Uterus (tissue), 4 donors: Measurements from ENCODE around the gene PLB1. TPM values are rescaled to one million over a fixed set of nuclear protein-coding genes. Genes with fewer than 3 reads are reported as not detected.

Experiments
- DNase-seq, 2 donors: peaks; one replicate each; pipeline ENCODE4 v3.0.0-alpha.2; 2019 to 2020
- H3K27ac ChIP-seq, 2 donors: fragments of 200-600 bp; sonication (generic); 1 replicate in 1 of 2; 2 replicates in 1 of 2; pipeline ENCODE4 v1.5.1; 2016 to 2018
- H3K27me3 ChIP-seq, 2 donors: fragments of 200-600 bp; sonication (generic); one replicate each; pipeline ENCODE4 v1.5.1; 2018 to 2019; ENCODE audit warnings: control low read depth in 1 of 2
- H3K36me3 ChIP-seq, 2 donors: fragments of 200-600 bp; sonication (generic); one replicate each; pipeline ENCODE4 v1.5.1; 2019; ENCODE audit warnings: control low read depth in 1 of 2
- H3K4me1 ChIP-seq, 2 donors: fragments of 200-600 bp; sonication (generic); one replicate each; pipeline ENCODE4 v1.5.1; 2018 to 2019; ENCODE audit warnings: control low read depth in 1 of 2
- H3K4me3 ChIP-seq, 2 donors: fragments of 200-600 bp; sonication (generic); 1 replicate in 1 of 2; 2 replicates in 1 of 2; pipeline ENCODE4 v1.5.1; 2018 to 2019; ENCODE audit warnings: mild to moderate bottlenecking in 1 of 2
- H3K9me3 ChIP-seq, 2 donors: fragments of 200-600 bp; sonication (generic); one replicate each; pipeline ENCODE4 v1.5.1; 2019; ENCODE audit warnings: control low read depth in 1 of 2
- POLR2A ChIP-seq, 2 donors: fragments of 450-650 bp; IDR thresholded peaks; one replicate each; pipeline ENCODE4 v1.6.1; 2016; ENCODE audit warnings: antibody characterized with exemption in 2 of 2, mild to moderate bottlenecking in 1 of 2, moderate library complexity in 1 of 2
- intact Hi-C: fragments of 100-400 bp; cut with DNase I; formaldehyde crosslinking; loops from one replicate; pipeline ENCODE4 v1.15.1; 2023; ENCODE audit warnings: low total_unique reads
- total RNA-seq, 4 donors: library from RNA; depleted of rRNA in 3 of 4; stranded (reverse); fragments of >200 nt in 3 of 4; gene quantifications; one replicate each; pipeline versions ENCODE4 v1.1.0 to v1.2.4, GENCODE V29; 2014 to 2023
- TF ChIP-seq, protein P1 (sequence below), 4 experiments: fragments of 200-600 bp in 2 of 4; fragments of 450-650 bp in 2 of 4; sonication (generic) in 2 of 4; IDR thresholded peaks; one replicate each; pipeline ENCODE4 v1.5.1; 2016 to 2019; ENCODE audit warnings: antibody characterized with exemption in 4 of 4, mild to moderate bottlenecking in 2 of 4, moderate library complexity in 1 of 4
- donor health status: DM: yes; HTN: yes; CAD: no.

PLB1 gene
- total RNA-seq, 4 donors from 2014 or later, result 2.9 to 12.4 (median 5.2) TPM

DNA sequence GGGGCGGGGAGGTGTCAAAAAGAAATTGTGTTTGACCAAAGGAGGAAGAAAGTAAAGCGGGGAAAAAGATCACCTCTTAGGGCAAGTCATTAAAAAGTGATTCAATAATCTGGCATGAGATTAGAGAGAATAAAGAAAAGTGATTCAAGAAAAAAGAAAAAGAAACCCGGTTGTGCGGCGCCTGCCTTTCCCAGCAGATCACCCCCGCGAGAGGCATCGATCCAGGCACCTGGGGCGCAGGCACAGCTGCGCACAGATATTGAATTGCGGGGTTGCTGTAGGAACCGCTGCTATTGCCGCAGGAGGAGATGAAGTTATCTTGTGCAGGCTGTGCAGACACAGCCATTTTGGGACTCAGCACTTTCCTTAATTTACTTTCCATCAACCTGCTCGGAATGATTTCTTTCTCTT, 71.2 kb downstream of the PLB1 start:
- intact Hi-C loops, result loop anchor here (2.0 to 10.0 kb wide), 3 partner anchors 26 to 328 kb away; partner anchors contain the start of genes SPDYA and WDR43

DNA sequence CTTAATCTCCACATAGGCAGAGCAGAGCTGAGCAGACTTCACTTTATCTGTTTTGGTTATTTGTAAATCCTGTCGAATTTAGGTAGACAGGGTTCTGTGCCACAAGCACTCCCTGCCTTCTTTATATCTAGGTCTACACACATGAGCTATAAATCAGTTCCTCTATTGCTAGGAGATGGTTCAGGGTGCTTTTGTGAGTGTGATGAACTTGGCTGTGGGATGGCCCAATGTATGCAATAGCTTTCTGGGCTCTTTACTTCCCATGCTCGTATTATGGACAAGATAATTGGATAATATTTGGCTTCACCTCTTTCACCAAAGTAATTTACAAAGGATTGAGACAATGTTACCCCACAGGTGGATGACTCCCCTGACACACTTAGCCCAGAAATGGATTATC, 72.2 kb downstream of the PLB1 start:
- H3K9me3 ChIP-seq, result no peaks in the 10 kb centered on the region
- no peaks in the 10 kb centered on the region for H3K27me3 ChIP-seq
- intact Hi-C loops, result loop anchor here (10.0 kb wide), 2 partner anchors 247 to 327 kb away; partner anchors contain the start of genes SPDYA and WDR43
- no peak for TF ChIP-seq POLR2A (IDR thresholded peaks at IDR 0.05)
- TF ChIP-seq, protein P1, sequence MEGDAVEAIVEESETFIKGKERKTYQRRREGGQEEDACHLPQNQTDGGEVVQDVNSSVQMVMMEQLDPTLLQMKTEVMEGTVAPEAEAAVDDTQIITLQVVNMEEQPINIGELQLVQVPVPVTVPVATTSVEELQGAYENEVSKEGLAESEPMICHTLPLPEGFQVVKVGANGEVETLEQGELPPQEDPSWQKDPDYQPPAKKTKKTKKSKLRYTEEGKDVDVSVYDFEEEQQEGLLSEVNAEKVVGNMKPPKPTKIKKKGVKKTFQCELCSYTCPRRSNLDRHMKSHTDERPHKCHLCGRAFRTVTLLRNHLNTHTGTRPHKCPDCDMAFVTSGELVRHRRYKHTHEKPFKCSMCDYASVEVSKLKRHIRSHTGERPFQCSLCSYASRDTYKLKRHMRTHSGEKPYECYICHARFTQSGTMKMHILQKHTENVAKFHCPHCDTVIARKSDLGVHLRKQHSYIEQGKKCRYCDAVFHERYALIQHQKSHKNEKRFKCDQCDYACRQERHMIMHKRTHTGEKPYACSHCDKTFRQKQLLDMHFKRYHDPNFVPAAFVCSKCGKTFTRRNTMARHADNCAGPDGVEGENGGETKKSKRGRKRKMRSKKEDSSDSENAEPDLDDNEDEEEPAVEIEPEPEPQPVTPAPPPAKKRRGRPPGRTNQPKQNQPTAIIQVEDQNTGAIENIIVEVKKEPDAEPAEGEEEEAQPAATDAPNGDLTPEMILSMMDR (IDR thresholded peaks at IDR 0.05), result no peak
- no peaks in the 10 kb centered on the region for H3K4me1 ChIP-seq
- no peaks in the 10 kb centered on the region for H3K36me3 ChIP-seq
- no peak overlapping the region for H3K27ac ChIP-seq
- H3K4me3 ChIP-seq, result no peak overlapping the region
- DNase-seq, result no peak

More for the DNA sequence above, 71.2 kb downstream of the PLB1 start:
- peak in 1 of 2 donors; percentile 37 for DNase-seq
- Histone ChIP-seq H3K9me3 (no peaks in the 10 kb centered on the region), H3K4me3 (peak overlapping the region; percentile 43 to 52), H3K27ac (peak overlapping the region; percentile 83 to 84), H3K4me1 (no peaks in the 10 kb centered on the region), H3K27me3 (no peaks in the 10 kb centered on the region), H3K36me3 (no peaks in the 10 kb centered on the region)
- TF ChIP-seq POLR2A (IDR thresholded peaks at IDR 0.05), result no peak
- TF ChIP-seq, protein P1 (IDR thresholded peaks at IDR 0.05), result peak in 1 of 4 experiments; percentile 18

DNA sequence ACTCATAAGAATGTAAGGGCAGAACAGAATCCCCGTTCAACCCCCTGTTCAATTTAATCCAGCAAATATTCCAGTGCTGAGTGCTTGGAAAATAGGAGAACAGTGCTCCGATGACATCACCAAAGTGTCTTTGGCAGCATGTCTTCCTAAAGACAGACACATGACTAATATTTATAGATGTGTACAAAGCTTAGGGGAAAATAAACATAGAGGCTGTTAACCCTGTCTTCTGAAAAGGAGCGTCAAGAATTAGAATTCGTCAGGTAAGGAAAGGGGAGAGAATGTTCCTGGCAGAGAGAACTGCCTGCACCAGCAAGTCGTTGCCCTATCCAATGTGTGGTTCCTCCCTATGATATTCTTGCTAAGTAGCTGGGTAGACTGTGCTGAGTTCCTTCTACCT, 72.7 kb downstream of the PLB1 start:
- no peaks in the 10 kb centered on the region for H3K27me3 ChIP-seq
- DNase-seq, result no peak
- H3K9me3 ChIP-seq, result no peaks in the 10 kb centered on the region
- H3K27ac ChIP-seq, result no peak overlapping the region
- intact Hi-C loops, result loop anchor here (10.0 kb wide), 2 partner anchors 246 to 326 kb away; partner anchors contain the start of genes SPDYA and WDR43
- TF ChIP-seq, protein P1 (IDR thresholded peaks at IDR 0.05), result no peak
- TF ChIP-seq POLR2A (IDR thresholded peaks at IDR 0.05), result no peak
- no peak overlapping the region for H3K4me3 ChIP-seq
- H3K36me3 ChIP-seq, result no peaks in the 10 kb centered on the region
- no peaks in the 10 kb centered on the region for H3K4me1 ChIP-seq

DNA sequence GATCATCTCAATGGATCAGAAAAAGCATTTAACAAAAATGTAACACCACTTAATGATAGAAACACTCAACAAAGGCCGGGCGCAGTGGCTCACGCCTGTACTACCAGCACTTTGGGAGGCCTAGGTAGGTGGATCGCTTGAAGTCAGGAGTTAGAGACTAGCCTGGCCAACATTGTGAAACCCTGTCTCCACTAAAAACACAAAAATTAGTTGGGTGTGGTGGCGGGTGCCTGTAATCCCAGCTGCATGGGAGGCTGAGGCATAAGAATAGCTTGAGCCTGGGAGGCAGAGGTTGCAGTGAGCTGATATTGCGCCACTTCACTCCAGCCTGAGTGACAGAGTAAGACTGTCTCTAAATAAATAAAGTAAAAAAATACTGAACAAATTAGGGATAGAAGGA, 74.6 kb downstream of the PLB1 start:
- Histone ChIP-seq H3K36me3 (no peaks in the 10 kb centered on the region), H3K4me1 (no peaks in the 10 kb centered on the region), H3K4me3 (no peak overlapping the region), H3K27me3 (no peaks in the 10 kb centered on the region), H3K9me3 (no peaks in the 10 kb centered on the region), H3K27ac (no peak overlapping the region)
- intact Hi-C loops, result no loop called here
- TF ChIP-seq, protein P1 (IDR thresholded peaks at IDR 0.05), result no peak
- TF ChIP-seq POLR2A (IDR thresholded peaks at IDR 0.05), result no peak
- DNase-seq, result no peak

DNA sequence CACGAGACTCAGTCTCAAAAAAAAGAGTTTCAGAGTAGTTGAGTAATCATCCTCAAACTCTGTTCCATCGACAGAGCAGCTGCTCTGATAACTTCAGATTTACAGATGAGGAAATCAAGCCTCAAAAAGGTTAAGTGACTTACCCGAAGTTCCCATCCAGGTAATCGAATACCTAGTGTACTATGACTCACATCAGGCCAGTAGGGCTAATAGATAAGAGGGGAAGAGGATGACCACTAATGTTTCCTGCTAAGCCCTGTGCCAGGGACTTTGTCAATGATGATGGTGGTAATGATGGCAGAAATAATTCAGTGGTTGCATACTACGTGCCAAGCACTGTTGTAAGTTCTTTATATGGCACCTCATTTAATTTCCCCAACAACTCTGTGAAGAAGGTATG, 80.9 kb downstream of the PLB1 start:
- H3K4me3 ChIP-seq, result no peak overlapping the region
- TF ChIP-seq POLR2A (IDR thresholded peaks at IDR 0.05), result no peak
- TF ChIP-seq, protein P1 (IDR thresholded peaks at IDR 0.05), result no peak
- H3K27me3 ChIP-seq, result no peaks in the 10 kb centered on the region
- H3K36me3 ChIP-seq, result no peaks in the 10 kb centered on the region
- no peaks in the 10 kb centered on the region for H3K4me1 ChIP-seq
- DNase-seq, result no peak
- intact Hi-C loops, result no loop called here
- H3K9me3 ChIP-seq, result no peaks in the 10 kb centered on the region
- H3K27ac ChIP-seq, result no peak overlapping the region
